ENCODE data around the gene PRODH2.

PRODH2 gene

GRCh38 chr19:35777086-35777841 is 35.4 kb downstream of the PRODH2 start:
- H2AK5ac ChIP-seq (ENCODE audit: low read length), result no peak overlapping the region
- H3K56ac ChIP-seq (ENCODE audit: low read length), result peak overlapping the region; percentile 54
- H3K9ac ChIP-seq (ENCODE audit: low read length), result peak overlapping the region; percentile 32
- no peak overlapping the region for H3K18ac ChIP-seq (ENCODE audit: low read length)
- H2BK5ac ChIP-seq (ENCODE audit: low read length), result no peak overlapping the region
- H3K4me3 ChIP-seq (ENCODE audit: low read length), result no peak overlapping the region
- H3K27ac ChIP-seq (ENCODE audit: low read depth, low read length), result no peak overlapping the region
- no peak overlapping the region for H2BK15ac ChIP-seq (replicated peaks; ENCODE audit: low read depth)
- H4K8ac ChIP-seq (ENCODE audit: low read depth, low read length), result no peak overlapping the region
- H3K23ac ChIP-seq (ENCODE audit: low read length), result no peak overlapping the region
- DNase-seq, result peak; percentile 83
- no peaks in the 10 kb centered on the region for H3K36me3 ChIP-seq (ENCODE audit: control insufficient read depth, insufficient read depth, low read length)
- no peaks in the 10 kb centered on the region for H3K79me1 ChIP-seq (ENCODE audit: low read length)
- H3K27me3 ChIP-seq (ENCODE audit: insufficient read depth, low read length, poor library complexity), result no peaks in the 10 kb centered on the region
- H3K79me2 ChIP-seq (ENCODE audit: control insufficient read depth, insufficient read depth, low read length), result no peaks in the 10 kb centered on the region
- no peak overlapping the region for H3K4me2 ChIP-seq (ENCODE audit: low read length)
- H3K4ac ChIP-seq (ENCODE audit: low read depth, low read length), result no peak overlapping the region
- peaks cover 8% of the 10 kb centered on the region for H3K4me1 ChIP-seq (ENCODE audit: control insufficient read depth, low read depth, low read length)
- H4K5ac ChIP-seq (ENCODE audit: low read length), result no peak overlapping the region
- WGBS (ENCODE audit: extremely low coverage, insufficient coverage, low lambda C conversion rate), result no CpG with 5 or more reads among the region's 19 CpGs
- H2BK120ac ChIP-seq (ENCODE audit: low read depth, low read length), result no peak overlapping the region

DNA sequence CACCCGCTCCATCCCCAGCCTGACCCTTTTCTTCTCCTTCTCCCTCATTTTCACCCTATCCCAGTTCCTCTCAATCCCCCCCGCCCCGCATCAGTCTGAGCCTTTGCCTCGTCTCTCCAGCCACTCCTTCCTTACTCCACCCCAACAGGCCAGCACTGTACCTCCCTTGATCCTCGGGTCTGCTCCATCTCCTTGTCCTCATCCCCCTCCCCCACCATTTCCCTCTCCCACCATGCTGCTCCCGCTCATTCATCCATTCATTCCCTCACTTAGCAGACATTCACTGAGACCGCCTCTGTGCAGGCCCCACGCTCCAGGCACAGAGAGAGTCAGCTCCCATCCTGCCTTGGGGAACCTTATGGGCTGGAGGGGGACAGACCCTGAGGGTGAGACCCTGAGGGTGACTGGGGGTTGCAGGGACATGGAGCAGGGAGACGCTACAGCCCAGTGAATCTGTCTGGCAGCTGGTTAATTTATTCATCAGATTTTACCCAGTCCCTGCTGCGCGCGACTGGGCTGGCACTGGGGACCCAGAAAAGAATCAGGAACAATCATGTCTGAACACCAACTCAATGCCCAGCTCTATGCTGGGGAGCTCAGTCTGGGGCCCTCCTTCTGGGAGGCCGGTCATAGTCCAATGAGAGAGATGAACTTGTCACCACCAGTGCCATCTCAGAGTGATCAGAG is 36.4 kb downstream of the PRODH2 start:
- Histone ChIP-seq H3K4me1 (ENCODE audit: control insufficient read depth, low read depth, low read length) (peaks cover 8% of the 10 kb centered on the region), H3K79me1 (ENCODE audit: low read length) (no peaks in the 10 kb centered on the region), H2BK15ac (replicated peaks; ENCODE audit: low read depth) (no peak overlapping the region), H3K4me3 (ENCODE audit: low read length) (no peak overlapping the region), H4K8ac (ENCODE audit: low read depth, low read length) (no peak overlapping the region), H3K36me3 (ENCODE audit: control insufficient read depth, insufficient read depth, low read length) (no peaks in the 10 kb centered on the region), H3K56ac (ENCODE audit: low read length) (peak overlapping the region; percentile 78), H2AK5ac (ENCODE audit: low read length) (no peak overlapping the region), H4K5ac (ENCODE audit: low read length) (no peak overlapping the region), H3K4ac (ENCODE audit: low read depth, low read length) (no peak overlapping the region), H3K9ac (ENCODE audit: low read length) (peak overlapping the region; percentile 8), H3K79me2 (ENCODE audit: control insufficient read depth, insufficient read depth, low read length) (no peaks in the 10 kb centered on the region), H3K4me2 (ENCODE audit: low read length) (no peak overlapping the region), H2BK120ac (ENCODE audit: low read depth, low read length) (no peak overlapping the region), H3K27ac (ENCODE audit: low read depth, low read length) (no peak overlapping the region), H2BK5ac (ENCODE audit: low read length) (no peak overlapping the region), H3K27me3 (ENCODE audit: insufficient read depth, low read length, poor library complexity) (no peaks in the 10 kb centered on the region), H3K18ac (ENCODE audit: low read length) (no peak overlapping the region), H3K23ac (ENCODE audit: low read length) (no peak overlapping the region)
- no peak for DNase-seq
- no CpG with 5 or more reads among the region's 13 CpGs for WGBS (ENCODE audit: extremely low coverage, insufficient coverage, low lambda C conversion rate)

GRCh38 chr19:35775298-35776101 is 37.1 kb downstream of the PRODH2 start, which contains the start of gene ARHGAP33:
TSS of gene ARHGAP33 (plus strand) at chr19:35775564. CDS start at chr19:35775659, 95 bp downstream.
- Histone ChIP-seq H4K5ac (ENCODE audit: low read length) (no peak within 1 kb of the TSS), H2AK5ac (ENCODE audit: low read length) (no peak within 1 kb of the TSS), H3K27me3 (ENCODE audit: insufficient read depth, low read length, poor library complexity) (no peaks in the 10 kb centered on the region), H3K23ac (ENCODE audit: low read length) (no peak within 1 kb of the TSS), H2BK5ac (ENCODE audit: low read length) (no peak within 1 kb of the TSS), H3K56ac (ENCODE audit: low read length) (peak within 1 kb of the TSS; percentile 78), H3K79me2 (ENCODE audit: control insufficient read depth, insufficient read depth, low read length) (no peaks in the 10 kb centered on the region), H3K36me3 (ENCODE audit: control insufficient read depth, insufficient read depth, low read length) (no peaks in the 10 kb centered on the region), H2BK15ac (replicated peaks; ENCODE audit: low read depth) (no peak within 1 kb of the TSS), H3K18ac (ENCODE audit: low read length) (peak within 1 kb of the TSS; percentile 13), H3K4ac (ENCODE audit: low read depth, low read length) (no peak within 1 kb of the TSS), H3K9ac (ENCODE audit: low read length) (peak within 1 kb of the TSS; percentile 53), H4K8ac (ENCODE audit: low read depth, low read length) (no peak within 1 kb of the TSS), H3K79me1 (ENCODE audit: low read length) (no peaks in the 10 kb centered on the region), H3K27ac (ENCODE audit: low read depth, low read length) (no peak within 1 kb of the TSS), H3K4me3 (ENCODE audit: low read length) (peak within 1 kb of the TSS; percentile 47), H3K4me2 (ENCODE audit: low read length) (peak within 1 kb of the TSS; percentile 19), H3K4me1 (ENCODE audit: control insufficient read depth, low read depth, low read length) (peaks cover 8% of the 10 kb centered on the region), H2BK120ac (ENCODE audit: low read depth, low read length) (no peak within 1 kb of the TSS)
- peak; percentile 97 for DNase-seq
- no CpG with 5 or more reads among the region's 82 CpGs for WGBS (ENCODE audit: extremely low coverage, insufficient coverage, low lambda C conversion rate)

DNA sequence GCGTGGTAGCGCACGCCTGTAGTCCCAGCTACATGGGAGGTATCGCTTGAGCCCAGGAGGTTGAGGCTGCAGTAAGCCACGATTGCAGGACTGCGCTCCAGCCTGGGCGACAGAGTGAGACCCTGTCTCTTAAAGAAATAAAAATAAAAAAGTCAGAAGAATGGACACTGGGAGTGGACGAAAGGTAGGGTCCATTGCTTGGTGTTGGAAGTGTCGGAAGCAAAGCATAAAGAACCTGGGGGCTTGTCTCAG is 37.7 kb downstream of the PRODH2 start:
- H3K79me2 ChIP-seq (ENCODE audit: control insufficient read depth, insufficient read depth, low read length), result no peaks in the 10 kb centered on the region
- H3K4ac ChIP-seq (ENCODE audit: low read depth, low read length), result no peak overlapping the region
- no peak overlapping the region for H3K9ac ChIP-seq (ENCODE audit: low read length)
- H3K27ac ChIP-seq (ENCODE audit: low read depth, low read length), result no peak overlapping the region
- no peak for DNase-seq
- no peak overlapping the region for H2BK120ac ChIP-seq (ENCODE audit: low read depth, low read length)
- no peak overlapping the region for H3K18ac ChIP-seq (ENCODE audit: low read length)
- H3K4me3 ChIP-seq (ENCODE audit: low read length), result no peak overlapping the region
- no peak overlapping the region for H2AK5ac ChIP-seq (ENCODE audit: low read length)
- no peak overlapping the region for H3K23ac ChIP-seq (ENCODE audit: low read length)
- no peak overlapping the region for H2BK15ac ChIP-seq (replicated peaks; ENCODE audit: low read depth)
- no peaks in the 10 kb centered on the region for H3K27me3 ChIP-seq (ENCODE audit: insufficient read depth, low read length, poor library complexity)
- H3K4me2 ChIP-seq (ENCODE audit: low read length), result no peak overlapping the region
- no peak overlapping the region for H3K56ac ChIP-seq (ENCODE audit: low read length)
- no peaks in the 10 kb centered on the region for H3K79me1 ChIP-seq (ENCODE audit: low read length)
- WGBS (ENCODE audit: extremely low coverage, insufficient coverage, low lambda C conversion rate), result no CpG with 5 or more reads among the region's 9 CpGs
- no peak overlapping the region for H4K8ac ChIP-seq (ENCODE audit: low read depth, low read length)
- no peaks in the 10 kb centered on the region for H3K36me3 ChIP-seq (ENCODE audit: control insufficient read depth, insufficient read depth, low read length)
- H2BK5ac ChIP-seq (ENCODE audit: low read length), result no peak overlapping the region
- H4K5ac ChIP-seq (ENCODE audit: low read length), result no peak overlapping the region
- H3K4me1 ChIP-seq (ENCODE audit: control insufficient read depth, low read depth, low read length), result peaks cover 8% of the 10 kb centered on the region

DNA sequence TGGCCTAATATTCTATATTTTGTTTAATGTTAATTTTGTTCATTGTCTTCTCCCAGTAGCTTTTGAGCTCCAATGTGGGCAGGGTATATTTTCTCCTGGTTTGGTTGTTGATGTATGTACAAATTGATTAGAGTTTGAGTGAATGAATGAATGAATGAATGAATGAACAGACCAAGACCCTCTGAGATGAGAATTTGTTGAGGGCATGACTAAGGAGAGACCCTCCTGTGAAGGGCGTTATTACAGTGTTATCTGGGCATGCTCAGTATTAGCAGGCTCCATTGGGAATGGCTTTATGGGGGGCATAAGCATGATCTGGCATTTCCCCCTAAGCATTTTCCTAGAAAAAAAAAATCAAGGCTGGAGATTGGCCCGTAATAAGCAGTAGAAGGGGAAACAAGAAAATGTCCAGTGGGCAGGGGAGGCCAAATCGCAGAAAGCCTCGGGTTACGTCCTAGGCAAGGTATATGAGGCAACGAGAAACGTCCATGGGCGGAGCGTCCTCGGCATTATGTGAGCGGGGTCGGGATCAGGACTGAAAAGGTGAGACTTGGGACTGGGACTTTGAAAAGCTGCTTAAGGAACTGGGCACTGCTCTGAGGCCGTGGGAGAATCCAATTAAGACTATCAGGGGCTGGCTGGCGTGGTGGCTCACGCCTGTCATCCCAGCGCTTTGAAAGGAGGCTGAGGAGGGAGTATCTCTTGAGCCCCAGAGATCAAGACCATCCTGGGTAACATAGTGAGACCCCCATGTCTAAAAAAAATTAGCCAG is 38.2 kb downstream of the PRODH2 start:
- H4K5ac ChIP-seq (ENCODE audit: low read length), result no peak overlapping the region
- H3K4me2 ChIP-seq (ENCODE audit: low read length), result no peak overlapping the region
- H3K27ac ChIP-seq (ENCODE audit: low read depth, low read length), result no peak overlapping the region
- no peak overlapping the region for H3K4ac ChIP-seq (ENCODE audit: low read depth, low read length)
- no peak overlapping the region for H3K18ac ChIP-seq (ENCODE audit: low read length)
- no peak overlapping the region for H2AK5ac ChIP-seq (ENCODE audit: low read length)
- H4K8ac ChIP-seq (ENCODE audit: low read depth, low read length), result no peak overlapping the region
- no peak overlapping the region for H2BK15ac ChIP-seq (replicated peaks; ENCODE audit: low read depth)
- WGBS (ENCODE audit: extremely low coverage, insufficient coverage, low lambda C conversion rate), result no CpG with 5 or more reads among the region's 16 CpGs
- no peak overlapping the region for H3K56ac ChIP-seq (ENCODE audit: low read length)
- DNase-seq, result no peak
- H2BK120ac ChIP-seq (ENCODE audit: low read depth, low read length), result no peak overlapping the region
- H3K23ac ChIP-seq (ENCODE audit: low read length), result no peak overlapping the region
- H3K79me1 ChIP-seq (ENCODE audit: low read length), result no peaks in the 10 kb centered on the region
- no peaks in the 10 kb centered on the region for H3K79me2 ChIP-seq (ENCODE audit: control insufficient read depth, insufficient read depth, low read length)
- no peaks in the 10 kb centered on the region for H3K36me3 ChIP-seq (ENCODE audit: control insufficient read depth, insufficient read depth, low read length)
- peaks cover 8% of the 10 kb centered on the region for H3K4me1 ChIP-seq (ENCODE audit: control insufficient read depth, low read depth, low read length)
- no peaks in the 10 kb centered on the region for H3K27me3 ChIP-seq (ENCODE audit: insufficient read depth, low read length, poor library complexity)
- no peak overlapping the region for H3K4me3 ChIP-seq (ENCODE audit: low read length)
- no peak overlapping the region for H3K9ac ChIP-seq (ENCODE audit: low read length)
- H2BK5ac ChIP-seq (ENCODE audit: low read length), result no peak overlapping the region

Data from mesendoderm (in vitro differentiated cells).